Measurements from ENCODE around the gene TIRAP. TPM values are rescaled to one million over a fixed set of nuclear protein-coding genes. Genes with fewer than 3 reads are reported as not detected.

TIRAP gene
- total RNA-seq, 1 experiment from 2014 or later = 5.6 TPM

DNA sequence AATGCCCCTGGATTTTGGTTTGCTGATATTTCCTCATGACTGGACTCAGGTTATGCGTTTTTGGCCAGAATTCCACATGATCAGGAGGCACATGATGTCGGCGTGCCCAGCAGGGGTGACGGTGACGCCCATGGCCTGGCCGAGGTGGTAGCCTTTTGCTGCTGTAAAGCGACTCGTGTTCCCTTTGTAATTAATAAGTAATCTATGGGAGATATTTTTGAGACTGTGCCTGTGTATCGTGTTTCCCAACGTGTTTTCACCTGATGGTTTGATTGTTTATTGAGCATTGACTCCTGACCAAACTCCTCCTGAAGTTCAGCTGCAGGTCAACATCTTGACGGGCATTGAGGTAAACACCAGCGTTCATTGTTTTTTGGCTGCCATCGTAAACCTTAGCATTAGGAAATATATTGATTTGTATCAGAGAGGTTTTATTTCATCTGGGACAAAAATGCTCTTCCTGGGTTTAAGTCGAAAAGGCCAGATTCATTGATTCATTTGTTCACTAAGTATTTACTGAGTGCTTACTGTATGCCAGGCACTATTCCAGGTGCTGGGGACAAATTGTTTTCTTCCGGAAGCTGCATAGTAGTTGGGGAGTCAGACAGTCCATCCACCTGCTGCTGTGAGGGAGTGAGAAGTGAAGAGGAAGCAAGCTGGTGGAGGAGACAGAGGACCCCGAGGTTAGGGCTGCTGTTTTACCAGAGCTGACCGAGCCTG is 44.5 kb downstream of the TIRAP start (continued):
- TF ChIP-seq, protein P1, sequence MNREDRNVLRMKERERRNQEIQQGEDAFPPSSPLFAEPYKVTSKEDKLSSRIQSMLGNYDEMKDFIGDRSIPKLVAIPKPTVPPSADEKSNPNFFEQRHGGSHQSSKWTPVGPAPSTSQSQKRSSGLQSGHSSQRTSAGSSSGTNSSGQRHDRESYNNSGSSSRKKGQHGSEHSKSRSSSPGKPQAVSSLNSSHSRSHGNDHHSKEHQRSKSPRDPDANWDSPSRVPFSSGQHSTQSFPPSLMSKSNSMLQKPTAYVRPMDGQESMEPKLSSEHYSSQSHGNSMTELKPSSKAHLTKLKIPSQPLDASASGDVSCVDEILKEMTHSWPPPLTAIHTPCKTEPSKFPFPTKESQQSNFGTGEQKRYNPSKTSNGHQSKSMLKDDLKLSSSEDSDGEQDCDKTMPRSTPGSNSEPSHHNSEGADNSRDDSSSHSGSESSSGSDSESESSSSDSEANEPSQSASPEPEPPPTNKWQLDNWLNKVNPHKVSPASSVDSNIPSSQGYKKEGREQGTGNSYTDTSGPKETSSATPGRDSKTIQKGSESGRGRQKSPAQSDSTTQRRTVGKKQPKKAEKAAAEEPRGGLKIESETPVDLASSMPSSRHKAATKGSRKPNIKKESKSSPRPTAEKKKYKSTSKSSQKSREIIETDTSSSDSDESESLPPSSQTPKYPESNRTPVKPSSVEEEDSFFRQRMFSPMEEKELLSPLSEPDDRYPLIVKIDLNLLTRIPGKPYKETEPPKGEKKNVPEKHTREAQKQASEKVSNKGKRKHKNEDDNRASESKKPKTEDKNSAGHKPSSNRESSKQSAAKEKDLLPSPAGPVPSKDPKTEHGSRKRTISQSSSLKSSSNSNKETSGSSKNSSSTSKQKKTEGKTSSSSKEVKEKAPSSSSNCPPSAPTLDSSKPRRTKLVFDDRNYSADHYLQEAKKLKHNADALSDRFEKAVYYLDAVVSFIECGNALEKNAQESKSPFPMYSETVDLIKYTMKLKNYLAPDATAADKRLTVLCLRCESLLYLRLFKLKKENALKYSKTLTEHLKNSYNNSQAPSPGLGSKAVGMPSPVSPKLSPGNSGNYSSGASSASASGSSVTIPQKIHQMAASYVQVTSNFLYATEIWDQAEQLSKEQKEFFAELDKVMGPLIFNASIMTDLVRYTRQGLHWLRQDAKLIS (CRISPR knock-in tag; IDR thresholded peaks at IDR 0.05; ENCODE audit: borderline replicate concordance) = no peak
- no peak for TF ChIP-seq OVOL2 (CRISPR knock-in tag; IDR thresholded peaks at IDR 0.05; ENCODE audit: borderline replicate concordance)
- TF ChIP-seq ZNF121 (CRISPR knock-in tag; IDR thresholded peaks at IDR 0.05) = no peak
- TF ChIP-seq, protein P2, sequence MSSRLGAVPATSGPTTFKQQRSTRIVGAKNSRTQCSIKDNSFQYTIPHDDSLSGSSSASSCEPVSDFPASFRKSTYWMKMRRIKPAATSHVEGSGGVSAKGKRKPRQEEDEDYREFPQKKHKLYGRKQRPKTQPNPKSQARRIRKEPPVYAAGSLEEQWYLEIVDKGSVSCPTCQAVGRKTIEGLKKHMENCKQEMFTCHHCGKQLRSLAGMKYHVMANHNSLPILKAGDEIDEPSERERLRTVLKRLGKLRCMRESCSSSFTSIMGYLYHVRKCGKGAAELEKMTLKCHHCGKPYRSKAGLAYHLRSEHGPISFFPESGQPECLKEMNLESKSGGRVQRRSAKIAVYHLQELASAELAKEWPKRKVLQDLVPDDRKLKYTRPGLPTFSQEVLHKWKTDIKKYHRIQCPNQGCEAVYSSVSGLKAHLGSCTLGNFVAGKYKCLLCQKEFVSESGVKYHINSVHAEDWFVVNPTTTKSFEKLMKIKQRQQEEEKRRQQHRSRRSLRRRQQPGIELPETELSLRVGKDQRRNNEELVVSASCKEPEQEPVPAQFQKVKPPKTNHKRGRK (CRISPR knock-in tag; IDR thresholded peaks at IDR 0.05; ENCODE audit: borderline replicate concordance) = no peak
- TF ChIP-seq, protein P3, sequence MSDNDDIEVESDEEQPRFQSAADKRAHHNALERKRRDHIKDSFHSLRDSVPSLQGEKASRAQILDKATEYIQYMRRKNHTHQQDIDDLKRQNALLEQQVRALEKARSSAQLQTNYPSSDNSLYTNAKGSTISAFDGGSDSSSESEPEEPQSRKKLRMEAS (CRISPR knock-in tag; IDR thresholded peaks at IDR 0.05) = no peak
- TF ChIP-seq RELA (CRISPR knock-in tag; IDR thresholded peaks at IDR 0.05; ENCODE audit: borderline replicate concordance) = no peak

DNA sequence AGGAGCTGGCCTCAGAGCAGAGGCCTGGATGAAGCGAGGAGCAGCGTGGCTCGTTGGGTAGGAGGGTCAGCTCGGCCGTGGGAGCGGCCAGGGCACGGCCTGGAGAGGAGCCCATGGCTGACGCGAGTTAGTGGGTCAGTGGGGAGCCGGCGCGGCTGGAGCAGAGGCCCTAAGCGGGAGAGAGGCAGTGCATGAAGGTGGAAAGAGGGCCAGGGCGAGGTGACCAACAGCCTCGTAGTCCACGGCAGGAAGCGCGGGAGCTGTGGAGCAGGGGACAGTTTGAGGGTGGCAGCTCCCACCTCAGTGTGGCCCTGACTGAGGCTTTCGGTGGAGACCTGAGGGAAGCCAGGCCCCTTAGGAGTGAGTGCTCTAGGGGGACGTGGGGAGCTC is 45.1 kb downstream of the TIRAP start:
- no peak overlapping the region for H3K4me3 Mint-ChIP-seq
- no peaks in the 10 kb centered on the region for H3K27me3 Mint-ChIP-seq (ENCODE audit: low read depth)
- H3K9me3 Mint-ChIP-seq = no peaks in the 10 kb centered on the region
- H3K36me3 Mint-ChIP-seq = peaks cover 10% of the 10 kb centered on the region; the same call in 1 of the 2 replicates
- peak overlapping the region; percentile 24 for H3K27ac Mint-ChIP-seq
- POLR2A ChIA-PET = no interaction called here
- H3K4me1 Mint-ChIP-seq = peaks cover 15% of the 10 kb centered on the region
- CTCF ChIA-PET = interaction anchor here (0.9 to 1.4 kb wide), 5 partner anchors 9 to 153 kb away, joined by 3 read pairs; no protein-coding TSS in a partner anchor
- DNase-seq (ENCODE audit: low spot score) (no peak), ATAC-seq (no peak)
- no peak for TF ChIP-seq RORB (CRISPR knock-in tag; IDR thresholded peaks at IDR 0.05)
- TF ChIP-seq, protein P4, sequence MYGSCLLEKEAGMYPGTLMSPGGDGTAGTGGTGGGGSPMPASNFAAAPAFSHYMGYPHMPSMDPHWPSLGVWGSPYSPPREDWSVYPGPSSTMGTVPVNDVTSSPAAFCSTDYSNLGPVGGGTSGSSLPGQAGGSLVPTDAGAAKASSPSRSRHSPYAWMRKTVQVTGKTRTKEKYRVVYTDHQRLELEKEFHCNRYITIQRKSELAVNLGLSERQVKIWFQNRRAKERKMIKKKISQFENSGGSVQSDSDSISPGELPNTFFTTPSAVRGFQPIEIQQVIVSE (CRISPR knock-in tag; IDR thresholded peaks at IDR 0.05; ENCODE audit: borderline replicate concordance) = no peak
- TF ChIP-seq RELA (CRISPR knock-in tag; IDR thresholded peaks at IDR 0.05; ENCODE audit: borderline replicate concordance) = no peak
- TF ChIP-seq, protein P5, sequence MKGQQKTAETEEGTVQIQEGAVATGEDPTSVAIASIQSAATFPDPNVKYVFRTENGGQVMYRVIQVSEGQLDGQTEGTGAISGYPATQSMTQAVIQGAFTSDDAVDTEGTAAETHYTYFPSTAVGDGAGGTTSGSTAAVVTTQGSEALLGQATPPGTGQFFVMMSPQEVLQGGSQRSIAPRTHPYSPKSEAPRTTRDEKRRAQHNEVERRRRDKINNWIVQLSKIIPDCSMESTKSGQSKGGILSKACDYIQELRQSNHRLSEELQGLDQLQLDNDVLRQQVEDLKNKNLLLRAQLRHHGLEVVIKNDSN (CRISPR knock-in tag; IDR thresholded peaks at IDR 0.05) = no peak
- TF ChIP-seq, protein P6, sequence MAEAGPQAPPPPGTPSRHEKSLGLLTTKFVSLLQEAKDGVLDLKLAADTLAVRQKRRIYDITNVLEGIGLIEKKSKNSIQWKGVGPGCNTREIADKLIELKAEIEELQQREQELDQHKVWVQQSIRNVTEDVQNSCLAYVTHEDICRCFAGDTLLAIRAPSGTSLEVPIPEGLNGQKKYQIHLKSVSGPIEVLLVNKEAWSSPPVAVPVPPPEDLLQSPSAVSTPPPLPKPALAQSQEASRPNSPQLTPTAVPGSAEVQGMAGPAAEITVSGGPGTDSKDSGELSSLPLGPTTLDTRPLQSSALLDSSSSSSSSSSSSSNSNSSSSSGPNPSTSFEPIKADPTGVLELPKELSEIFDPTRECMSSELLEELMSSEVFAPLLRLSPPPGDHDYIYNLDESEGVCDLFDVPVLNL (CRISPR knock-in tag; IDR thresholded peaks at IDR 0.05; ENCODE audit: borderline replicate concordance, low read depth) = no peak
- TF ChIP-seq, protein P7, sequence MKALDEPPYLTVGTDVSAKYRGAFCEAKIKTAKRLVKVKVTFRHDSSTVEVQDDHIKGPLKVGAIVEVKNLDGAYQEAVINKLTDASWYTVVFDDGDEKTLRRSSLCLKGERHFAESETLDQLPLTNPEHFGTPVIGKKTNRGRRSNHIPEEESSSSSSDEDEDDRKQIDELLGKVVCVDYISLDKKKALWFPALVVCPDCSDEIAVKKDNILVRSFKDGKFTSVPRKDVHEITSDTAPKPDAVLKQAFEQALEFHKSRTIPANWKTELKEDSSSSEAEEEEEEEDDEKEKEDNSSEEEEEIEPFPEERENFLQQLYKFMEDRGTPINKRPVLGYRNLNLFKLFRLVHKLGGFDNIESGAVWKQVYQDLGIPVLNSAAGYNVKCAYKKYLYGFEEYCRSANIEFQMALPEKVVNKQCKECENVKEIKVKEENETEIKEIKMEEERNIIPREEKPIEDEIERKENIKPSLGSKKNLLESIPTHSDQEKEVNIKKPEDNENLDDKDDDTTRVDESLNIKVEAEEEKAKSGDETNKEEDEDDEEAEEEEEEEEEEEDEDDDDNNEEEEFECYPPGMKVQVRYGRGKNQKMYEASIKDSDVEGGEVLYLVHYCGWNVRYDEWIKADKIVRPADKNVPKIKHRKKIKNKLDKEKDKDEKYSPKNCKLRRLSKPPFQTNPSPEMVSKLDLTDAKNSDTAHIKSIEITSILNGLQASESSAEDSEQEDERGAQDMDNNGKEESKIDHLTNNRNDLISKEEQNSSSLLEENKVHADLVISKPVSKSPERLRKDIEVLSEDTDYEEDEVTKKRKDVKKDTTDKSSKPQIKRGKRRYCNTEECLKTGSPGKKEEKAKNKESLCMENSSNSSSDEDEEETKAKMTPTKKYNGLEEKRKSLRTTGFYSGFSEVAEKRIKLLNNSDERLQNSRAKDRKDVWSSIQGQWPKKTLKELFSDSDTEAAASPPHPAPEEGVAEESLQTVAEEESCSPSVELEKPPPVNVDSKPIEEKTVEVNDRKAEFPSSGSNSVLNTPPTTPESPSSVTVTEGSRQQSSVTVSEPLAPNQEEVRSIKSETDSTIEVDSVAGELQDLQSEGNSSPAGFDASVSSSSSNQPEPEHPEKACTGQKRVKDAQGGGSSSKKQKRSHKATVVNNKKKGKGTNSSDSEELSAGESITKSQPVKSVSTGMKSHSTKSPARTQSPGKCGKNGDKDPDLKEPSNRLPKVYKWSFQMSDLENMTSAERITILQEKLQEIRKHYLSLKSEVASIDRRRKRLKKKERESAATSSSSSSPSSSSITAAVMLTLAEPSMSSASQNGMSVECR (CRISPR knock-in tag; IDR thresholded peaks at IDR 0.05; ENCODE audit: borderline replicate concordance) = no peak
- TF ChIP-seq, protein P8, sequence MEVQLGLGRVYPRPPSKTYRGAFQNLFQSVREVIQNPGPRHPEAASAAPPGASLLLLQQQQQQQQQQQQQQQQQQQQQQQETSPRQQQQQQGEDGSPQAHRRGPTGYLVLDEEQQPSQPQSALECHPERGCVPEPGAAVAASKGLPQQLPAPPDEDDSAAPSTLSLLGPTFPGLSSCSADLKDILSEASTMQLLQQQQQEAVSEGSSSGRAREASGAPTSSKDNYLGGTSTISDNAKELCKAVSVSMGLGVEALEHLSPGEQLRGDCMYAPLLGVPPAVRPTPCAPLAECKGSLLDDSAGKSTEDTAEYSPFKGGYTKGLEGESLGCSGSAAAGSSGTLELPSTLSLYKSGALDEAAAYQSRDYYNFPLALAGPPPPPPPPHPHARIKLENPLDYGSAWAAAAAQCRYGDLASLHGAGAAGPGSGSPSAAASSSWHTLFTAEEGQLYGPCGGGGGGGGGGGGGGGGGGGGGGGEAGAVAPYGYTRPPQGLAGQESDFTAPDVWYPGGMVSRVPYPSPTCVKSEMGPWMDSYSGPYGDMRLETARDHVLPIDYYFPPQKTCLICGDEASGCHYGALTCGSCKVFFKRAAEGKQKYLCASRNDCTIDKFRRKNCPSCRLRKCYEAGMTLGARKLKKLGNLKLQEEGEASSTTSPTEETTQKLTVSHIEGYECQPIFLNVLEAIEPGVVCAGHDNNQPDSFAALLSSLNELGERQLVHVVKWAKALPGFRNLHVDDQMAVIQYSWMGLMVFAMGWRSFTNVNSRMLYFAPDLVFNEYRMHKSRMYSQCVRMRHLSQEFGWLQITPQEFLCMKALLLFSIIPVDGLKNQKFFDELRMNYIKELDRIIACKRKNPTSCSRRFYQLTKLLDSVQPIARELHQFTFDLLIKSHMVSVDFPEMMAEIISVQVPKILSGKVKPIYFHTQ (CRISPR knock-in tag; IDR thresholded peaks at IDR 0.05) = no peak
- no peak for TF ChIP-seq ATF1 (CRISPR knock-in tag; IDR thresholded peaks at IDR 0.05)
- TF ChIP-seq, protein P9, sequence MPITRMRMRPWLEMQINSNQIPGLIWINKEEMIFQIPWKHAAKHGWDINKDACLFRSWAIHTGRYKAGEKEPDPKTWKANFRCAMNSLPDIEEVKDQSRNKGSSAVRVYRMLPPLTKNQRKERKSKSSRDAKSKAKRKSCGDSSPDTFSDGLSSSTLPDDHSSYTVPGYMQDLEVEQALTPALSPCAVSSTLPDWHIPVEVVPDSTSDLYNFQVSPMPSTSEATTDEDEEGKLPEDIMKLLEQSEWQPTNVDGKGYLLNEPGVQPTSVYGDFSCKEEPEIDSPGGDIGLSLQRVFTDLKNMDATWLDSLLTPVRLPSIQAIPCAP (CRISPR knock-in tag; IDR thresholded peaks at IDR 0.05) = no peak
- TF ChIP-seq MYBL2 (CRISPR knock-in tag; IDR thresholded peaks at IDR 0.05) = no peak
- TF ChIP-seq ZNF138 (CRISPR knock-in tag; conservative IDR thresholded peaks at IDR 0.05) = no peak

Data from WTC11 (cell line).